Peyer's patch (tissue), 4 donors: Measurements from ENCODE around the gene SIL1.

ENCODE experiments used
- POLR2A ChIP-seq, 2 donors: fragments of 450-650 bp; IDR thresholded peaks; one replicate each; pipeline ENCODE4 v1.5.1; 2017; ENCODE audit warnings: antibody characterized with exemption in 2 of 2, mild to moderate bottlenecking in 2 of 2, moderate library complexity in 2 of 2
- TF ChIP-seq, protein P1 (sequence below), 6 experiments: fragments of 450-650 bp in 4 of 6; fragments of 200-600 bp in 2 of 6; sonication (generic) in 1 of 6; IDR thresholded peaks; one replicate each; pipeline ENCODE4 v1.5.1; 2017 to 2019; ENCODE audit warnings: antibody characterized with exemption in 6 of 6, mild to moderate bottlenecking in 3 of 6, moderate library complexity in 1 of 6

DNA sequence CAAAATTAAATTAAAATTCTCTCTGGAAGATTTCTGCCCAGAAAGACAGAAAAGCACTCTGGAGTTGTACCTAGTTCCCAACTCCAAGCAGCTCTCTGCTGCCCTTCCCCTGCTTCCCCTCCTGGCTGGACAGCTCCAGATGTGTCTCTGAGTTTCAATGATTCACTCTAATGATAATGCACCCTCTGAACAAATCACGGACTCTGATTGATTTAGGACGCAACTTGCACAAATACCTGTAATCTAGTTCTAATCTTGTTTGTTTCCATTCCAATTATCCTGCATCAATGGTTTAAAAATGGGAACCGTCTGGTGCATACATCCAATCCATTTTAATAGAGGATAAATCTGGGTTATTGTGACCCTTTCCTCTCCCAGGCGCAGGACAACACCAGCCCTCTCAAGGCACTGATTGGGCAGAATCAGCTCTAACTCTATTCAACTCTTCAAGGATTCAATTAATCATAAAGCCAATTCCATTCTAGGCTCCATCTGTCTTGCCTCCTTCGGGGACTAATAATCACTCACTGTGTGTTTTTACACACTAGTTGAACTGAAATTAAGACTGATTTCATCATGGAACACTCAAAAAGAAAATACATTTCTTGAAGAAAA, 211.9 kb downstream of the SIL1 start:
- no peak for TF ChIP-seq POLR2A (IDR thresholded peaks at IDR 0.05)
- TF ChIP-seq, protein P1, sequence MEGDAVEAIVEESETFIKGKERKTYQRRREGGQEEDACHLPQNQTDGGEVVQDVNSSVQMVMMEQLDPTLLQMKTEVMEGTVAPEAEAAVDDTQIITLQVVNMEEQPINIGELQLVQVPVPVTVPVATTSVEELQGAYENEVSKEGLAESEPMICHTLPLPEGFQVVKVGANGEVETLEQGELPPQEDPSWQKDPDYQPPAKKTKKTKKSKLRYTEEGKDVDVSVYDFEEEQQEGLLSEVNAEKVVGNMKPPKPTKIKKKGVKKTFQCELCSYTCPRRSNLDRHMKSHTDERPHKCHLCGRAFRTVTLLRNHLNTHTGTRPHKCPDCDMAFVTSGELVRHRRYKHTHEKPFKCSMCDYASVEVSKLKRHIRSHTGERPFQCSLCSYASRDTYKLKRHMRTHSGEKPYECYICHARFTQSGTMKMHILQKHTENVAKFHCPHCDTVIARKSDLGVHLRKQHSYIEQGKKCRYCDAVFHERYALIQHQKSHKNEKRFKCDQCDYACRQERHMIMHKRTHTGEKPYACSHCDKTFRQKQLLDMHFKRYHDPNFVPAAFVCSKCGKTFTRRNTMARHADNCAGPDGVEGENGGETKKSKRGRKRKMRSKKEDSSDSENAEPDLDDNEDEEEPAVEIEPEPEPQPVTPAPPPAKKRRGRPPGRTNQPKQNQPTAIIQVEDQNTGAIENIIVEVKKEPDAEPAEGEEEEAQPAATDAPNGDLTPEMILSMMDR (IDR thresholded peaks at IDR 0.05) = no peak
